ENCODE results near the gene TNFRSF12A. TPM values are rescaled to one million over a fixed set of nuclear protein-coding genes. Genes with fewer than 3 reads are reported as not detected.

Gene TNFRSF12A
- total and polyA plus RNA-seq, 2 of the 13 experiments (the other 11 are each of a cell fraction or from before 2014, with no cell fraction given) = 61.9 to 66.0 TPM

- TF ChIP-seq ATF3 (CRISPR knock-in tag; IDR thresholded peaks at IDR 0.05) (peak; percentile 76), TRIM22 (IDR thresholded peaks at IDR 0.05) (no peak), FOXK1 (CRISPR knock-in tag; IDR thresholded peaks at IDR 0.05; ENCODE audit: borderline replicate concordance, low read depth) (no peak), ATF4 (CRISPR knock-in tag; IDR thresholded peaks at IDR 0.05) (peak in 1 of 2 experiments; percentile 96; a peak in 2 of 4 replicates), ZSCAN20 (CRISPR knock-in tag; IDR thresholded peaks at IDR 0.05; ENCODE audit: borderline replicate concordance) (no peak), FOSL1 (CRISPR knock-in tag; IDR thresholded peaks at IDR 0.05; ENCODE audit: borderline replicate concordance) (no peak), ZNF12 (CRISPR knock-in tag; IDR thresholded peaks at IDR 0.05) (no peak), ZSCAN22 (CRISPR knock-in tag; IDR thresholded peaks at IDR 0.05) (no peak)
Measured at GRCh38 chr16:3038256-3038655, 18.1 kb downstream of the TNFRSF12A start (continued).

GRCh38 chr16:3038896-3039295 is 18.7 kb downstream of the TNFRSF12A start:
- in situ Hi-C loops (cut with HindIII; ENCODE audit: extremely low pct_ligation_motif_present, low pct_unique_long_range_greater_than_20kb) (no loop called here), intact Hi-C loops (cut with micrococcal nuclease; ENCODE audit: unreplicated experiment) (no loop called here)
- peak; percentile 28; the same call in 2 of the 3 replicates for ATAC-seq
- Histone ChIP-seq H3K79me2 (ENCODE audit: insufficient read depth, low read length) (no peaks in the 10 kb centered on the region), H3K4me2 (ENCODE audit: low read depth, low read length) (no peak overlapping the region), H3K36me3 (replicated peaks in 1 of 2; ENCODE audit: control insufficient read depth in 1 of 2, insufficient read depth in 2 of 2, low read length in 2 of 2) (no peaks in the 10 kb centered on the region), H3K4me3 (replicated peaks in 1 of 3; ENCODE audit: insufficient read depth in 1 of 3, low read depth in 2 of 3, low read length in 3 of 3) (no peak overlapping the region), H4K20me1 (ENCODE audit: insufficient read depth, low read length) (no peaks in the 10 kb centered on the region), H3K27me3 (ENCODE audit: control insufficient read depth in 1 of 2, insufficient read depth in 2 of 2, low read length in 2 of 2) (peaks cover 13 to 72% of the 10 kb centered on the region in 2 experiments; a peak in 4 of 5 replicates), H3K9ac (ENCODE audit: insufficient read depth, low read depth, low read length) (no peak overlapping the region), H3K9me3 (ENCODE audit: low read length) (no peaks in the 10 kb centered on the region), H3K27ac (ENCODE audit: extremely low read length, insufficient read depth, low read length) (no peak overlapping the region), H2AFZ (ENCODE audit: low read length) (no peak overlapping the region), H3K4me1 (ENCODE audit: insufficient read depth, low read length) (peaks cover 34% of the 10 kb centered on the region)
- BruUV-seq (replicated peaks) = no TSS peak
- no peak for DNase-seq (ENCODE audit: low spot score)
- no peak for FAIRE-seq
- ChIA-PET CTCF (ENCODE audit: low intra/inter-chr PET ratio, low total read pairs) (no interaction called here), POLR2A (interaction anchor here (0.7 to 1.4 kb wide), 5 partner anchors 11 to 29 kb away, joined by 3 to 5 read pairs (median 4); partner anchors contain the start of genes HCFC1R1 and THOC6)
- WGBS (ENCODE audit: low lambda C conversion rate) = 33% methylated on average over 4 of the region's 5 CpGs
- no peak for TF ChIP-seq RORA (CRISPR knock-in tag; IDR thresholded peaks at IDR 0.05)
- TF ChIP-seq CHD4 (IDR thresholded peaks at IDR 0.05; ENCODE audit: borderline replicate concordance, low read length) = peak; percentile 60; the same call in 1 of the 2 replicates
- no peak for TF ChIP-seq LCORL (IDR thresholded peaks at IDR 0.05)
- no peak for TF ChIP-seq LCORL (CRISPR knock-in tag; IDR thresholded peaks at IDR 0.05)
- TF ChIP-seq NCOR1 (IDR thresholded peaks at IDR 0.05; ENCODE audit: borderline replicate concordance, low read length) = no peak
- no peak for TF ChIP-seq ZNF83 (CRISPR knock-in tag; IDR thresholded peaks at IDR 0.05; ENCODE audit: borderline replicate concordance)

Data from HepG2 (cell line).